Measurements from ENCODE around the gene STK32C. TPM values are rescaled to one million over a fixed set of nuclear protein-coding genes. Genes with fewer than 3 reads are reported as not detected.

STK32C gene
- total RNA-seq, 1 experiment from 2014 or later: 9.3 TPM

DNA sequence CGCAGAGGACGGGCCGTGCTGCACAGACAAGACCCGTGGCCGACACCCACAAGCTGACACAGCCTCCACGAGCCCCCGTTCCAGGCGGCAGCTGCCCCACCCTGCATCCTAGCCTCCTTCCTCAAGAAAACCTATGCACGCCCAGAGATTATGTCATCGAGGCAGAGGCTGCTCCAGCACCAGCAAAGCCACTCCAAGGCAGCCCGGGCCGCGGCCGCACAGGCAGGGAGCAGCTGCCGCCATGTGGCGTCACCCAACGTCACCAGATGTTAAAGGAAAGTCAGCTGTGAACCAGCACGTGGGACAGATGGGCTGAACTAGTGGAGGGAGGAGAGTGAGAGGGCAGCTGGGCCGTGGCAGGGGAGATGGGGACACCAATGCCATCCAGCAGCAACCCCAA, 59.8 kb downstream of the STK32C start:
- DNase-seq (ENCODE audit: low read depth): no peak

DNA sequence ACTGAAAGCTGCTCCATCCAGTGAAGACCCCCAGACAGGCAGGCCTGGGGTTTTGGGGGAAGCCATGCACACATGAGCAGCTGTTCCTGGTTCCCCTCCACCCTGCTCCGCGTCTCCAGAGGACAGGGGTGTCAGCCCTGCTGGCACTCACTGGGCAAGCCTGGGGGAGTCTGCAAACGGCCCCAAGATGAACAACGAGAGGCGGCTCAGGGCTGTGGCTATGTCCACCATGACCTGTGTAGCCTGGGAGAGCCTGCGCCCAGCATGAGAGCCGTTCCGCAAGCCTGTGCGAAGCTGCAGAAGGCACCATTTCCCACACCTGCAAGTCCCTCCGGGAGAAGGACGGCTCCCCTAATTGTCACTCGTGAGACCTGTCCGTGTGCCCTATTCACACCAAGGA, 61.5 kb downstream of the STK32C start:
- DNase-seq (ENCODE audit: low read depth): no peak

DNA sequence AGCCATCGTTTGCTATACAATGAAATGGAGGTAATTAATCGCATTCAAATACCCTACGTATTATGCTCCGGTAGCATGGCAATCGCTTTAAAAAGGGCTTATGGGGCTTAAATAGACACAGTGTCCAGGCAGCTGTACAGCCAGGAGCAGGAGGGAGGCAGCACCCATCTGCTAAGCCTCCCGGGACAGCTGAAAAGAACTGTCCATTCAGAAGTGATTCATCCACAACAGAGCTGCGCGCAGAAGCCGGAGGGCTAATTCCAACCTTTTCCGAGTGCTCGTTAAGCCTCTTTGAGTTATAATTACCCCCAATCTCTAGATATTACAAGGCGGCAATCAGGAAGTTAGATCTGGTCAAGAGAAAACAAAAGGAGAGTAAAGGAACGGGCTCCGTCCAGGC, 62.7 kb downstream of the STK32C start:
- DNase-seq (ENCODE audit: low read depth): no peak

DNA sequence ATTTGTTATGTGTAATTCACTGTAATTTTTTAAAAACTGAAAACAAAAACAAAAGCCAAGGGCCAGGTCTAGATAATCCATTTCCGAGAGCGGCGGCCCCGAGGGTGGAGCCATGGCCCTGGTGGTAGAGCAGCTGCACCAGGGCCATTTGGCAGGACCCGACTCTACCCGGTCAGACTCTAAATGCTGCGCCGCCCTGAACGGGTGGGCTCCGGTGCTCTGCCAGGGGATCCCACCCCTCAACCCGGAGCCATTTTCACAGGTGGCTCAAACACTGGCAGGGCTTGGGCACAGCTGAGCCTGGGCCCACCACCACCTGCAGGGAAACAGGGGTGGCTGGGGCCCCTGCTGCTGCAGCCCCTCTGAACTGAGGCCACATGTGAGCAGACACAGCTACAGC, 64.1 kb downstream of the STK32C start:
- DNase-seq (ENCODE audit: low read depth): no peak

DNA sequence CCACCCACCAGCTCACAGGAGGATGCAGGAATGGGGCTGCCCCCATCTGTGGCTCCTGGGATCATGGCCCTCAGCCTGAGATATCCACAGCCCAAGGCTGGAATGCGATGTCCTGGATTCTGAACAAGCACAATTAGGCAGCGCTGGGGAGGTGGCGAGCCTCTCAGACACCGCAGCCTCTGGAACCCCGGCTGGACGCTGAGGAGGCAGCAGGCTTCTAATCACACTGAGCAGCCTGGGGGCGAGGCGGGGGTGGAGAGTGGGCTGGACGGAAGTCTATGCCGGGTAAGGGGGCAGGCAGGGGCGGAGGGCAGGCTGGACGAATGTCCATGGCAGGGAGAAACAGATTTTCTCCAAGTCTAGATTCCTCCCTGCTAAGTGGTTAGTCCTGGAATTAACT, 64.6 kb downstream of the STK32C start:
- DNase-seq (ENCODE audit: low read depth): no peak

DNA sequence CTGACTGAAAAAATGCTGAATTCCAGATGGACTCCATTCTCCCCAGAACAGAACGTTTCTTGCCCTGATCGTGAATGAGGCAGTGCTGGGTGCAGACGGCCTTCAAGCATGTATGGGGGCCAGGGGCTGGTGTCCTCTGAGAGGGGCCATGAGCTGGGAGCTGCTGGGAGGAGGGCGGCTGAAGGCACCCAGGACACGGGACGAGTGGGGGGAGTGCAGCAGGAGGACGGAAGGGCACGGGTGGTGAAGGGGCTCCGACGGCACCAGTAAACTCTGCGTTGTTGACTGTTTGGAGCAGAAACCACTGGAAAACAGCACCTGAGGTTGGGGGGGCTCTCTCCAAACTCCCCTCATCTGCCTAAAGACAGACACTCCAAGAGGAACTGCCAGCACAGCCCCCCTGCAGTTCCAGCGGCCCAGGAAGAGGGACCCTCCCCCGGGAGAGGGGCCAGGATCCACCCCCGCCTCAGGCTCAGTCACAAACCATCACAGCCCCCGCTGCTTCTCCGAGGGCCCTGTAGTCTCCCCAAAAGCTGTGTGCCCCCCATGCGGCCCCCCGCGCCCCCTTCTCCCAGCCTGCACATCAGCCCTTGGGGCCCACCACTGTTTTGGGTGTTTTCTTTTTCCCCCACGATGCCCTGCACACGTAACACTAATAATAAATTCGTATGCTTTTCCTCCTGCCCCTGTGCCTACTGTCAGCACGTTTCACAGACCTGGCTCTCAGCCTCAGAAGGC, 65.5 kb downstream of the STK32C start:
- no peak for DNase-seq (ENCODE audit: low read depth)

DNA sequence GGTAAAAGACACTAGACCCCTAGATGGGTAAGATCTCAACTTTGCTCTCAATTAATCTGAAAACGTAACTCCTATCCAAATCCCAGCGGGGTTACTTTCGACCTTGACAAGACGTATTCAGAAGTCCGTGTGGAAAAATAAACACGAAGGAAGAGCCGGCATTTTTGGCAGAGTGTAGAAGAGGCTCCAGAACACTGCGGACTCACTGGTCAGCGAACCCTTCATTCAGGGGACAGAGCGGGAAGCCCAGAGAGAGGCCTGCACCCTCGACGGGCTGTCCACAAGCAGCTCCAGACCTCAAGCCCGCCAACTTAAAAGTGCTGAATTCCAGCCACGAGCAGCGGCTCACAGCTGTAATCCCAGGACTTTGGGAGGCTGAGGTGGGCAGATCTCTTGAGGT, 66.3 kb downstream of the STK32C start:
- DNase-seq (ENCODE audit: low read depth): no peak

DNA sequence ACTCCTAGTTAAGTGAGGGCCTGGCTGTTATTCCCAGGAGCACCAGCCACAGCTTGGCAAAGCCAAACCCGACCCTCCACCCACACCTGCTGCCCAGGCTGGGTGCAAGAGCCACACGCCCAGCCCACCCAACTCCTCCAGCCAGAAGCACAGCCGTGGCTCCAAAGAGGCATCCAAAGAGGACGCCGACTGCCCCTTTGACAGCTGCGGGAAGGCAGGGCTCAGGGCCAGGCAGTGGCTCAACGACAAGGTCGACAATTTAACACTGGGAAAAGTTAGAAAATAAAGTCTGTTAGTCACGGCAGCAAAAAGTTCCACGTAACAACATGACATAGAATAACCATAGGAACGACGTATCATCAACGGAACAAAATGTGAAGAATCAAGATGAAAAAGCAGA, 66.7 kb downstream of the STK32C start:
- DNase-seq (ENCODE audit: low read depth): no peak

DNA sequence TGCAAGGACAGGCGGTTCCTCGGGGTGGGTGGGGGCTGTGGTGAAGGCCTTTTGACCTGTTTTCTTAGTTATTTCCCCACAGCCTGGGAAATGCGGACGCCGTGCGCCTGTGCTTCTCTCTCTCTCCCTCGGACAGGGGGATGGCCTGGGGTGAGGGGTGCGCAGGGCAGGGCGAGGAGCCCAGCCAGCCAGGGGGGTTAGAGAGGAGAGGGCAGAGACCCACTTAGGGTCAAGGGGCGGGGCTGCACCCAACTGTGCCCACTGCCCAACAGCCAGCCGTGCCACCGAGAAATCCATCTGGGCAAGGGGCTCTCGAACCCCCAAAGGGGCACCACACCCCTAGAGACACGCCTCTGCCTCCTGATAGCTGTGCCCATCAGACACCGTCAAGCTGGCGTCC, 67.2 kb downstream of the STK32C start:
- no peak for DNase-seq (ENCODE audit: low read depth)

DNA sequence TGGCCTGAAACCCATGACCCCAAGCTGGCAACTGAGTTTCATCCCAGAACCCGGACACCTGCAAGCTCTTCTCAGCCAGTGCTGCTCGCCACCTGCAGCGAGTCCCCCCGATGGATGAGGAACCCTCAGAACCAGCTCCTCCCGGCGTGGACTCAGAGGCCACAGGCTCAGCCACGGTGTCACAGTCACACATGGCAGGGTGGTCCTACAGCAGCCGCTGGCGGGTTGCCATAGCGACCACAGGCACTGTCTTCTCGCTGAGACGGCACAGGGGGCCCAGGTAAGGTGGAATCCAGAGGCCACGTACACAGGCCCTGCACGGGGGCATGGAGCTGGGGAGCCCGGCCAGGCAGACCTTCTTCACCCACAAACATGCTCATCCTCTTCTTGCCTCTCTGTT, 67.6 kb downstream of the STK32C start:
- no peak for DNase-seq (ENCODE audit: low read depth)

DNA sequence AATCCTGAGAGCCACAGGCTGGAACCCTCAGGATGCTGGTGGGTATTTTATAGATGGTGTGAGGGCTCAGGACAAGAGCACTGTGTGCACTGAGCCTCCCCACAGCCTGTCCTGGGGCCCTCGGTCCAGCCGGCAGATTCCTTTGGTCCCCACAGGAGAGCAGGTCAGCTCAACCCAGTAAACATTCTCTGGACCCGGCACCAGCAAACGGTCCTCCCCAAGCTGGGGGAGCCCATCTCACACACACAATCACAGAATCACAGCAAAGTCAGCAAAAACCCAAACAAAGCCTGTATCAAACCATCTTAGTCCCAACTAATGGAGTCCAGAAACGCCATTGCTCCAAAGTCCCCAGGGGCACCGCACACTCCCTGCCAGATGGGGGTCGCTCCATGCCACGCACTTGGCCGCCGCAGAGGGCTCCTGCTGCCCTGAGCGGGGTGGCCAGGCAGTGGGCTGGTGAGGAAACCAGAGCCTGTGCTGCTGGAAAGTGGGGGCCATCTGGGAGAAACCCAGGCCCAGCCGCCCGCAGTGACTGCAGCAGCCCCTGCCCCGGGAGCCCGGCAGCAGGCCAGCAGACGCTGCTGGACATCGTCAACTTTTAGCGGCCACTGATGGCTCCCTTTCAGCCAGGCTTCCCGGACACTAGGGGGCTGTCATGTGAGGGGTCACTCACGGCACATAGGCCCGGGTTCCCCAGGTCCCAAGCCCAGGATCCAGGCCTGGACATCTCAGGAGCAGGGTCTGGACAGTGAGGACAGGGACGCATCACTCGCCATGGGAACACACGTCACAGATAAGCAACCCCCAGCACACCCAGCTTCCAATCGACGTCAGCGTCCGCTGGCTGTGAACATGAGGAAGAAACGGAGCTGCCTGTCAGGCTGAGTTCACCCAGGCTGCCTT, 68.4 kb downstream of the STK32C start:
- DNase-seq (ENCODE audit: low read depth): no peak

DNA sequence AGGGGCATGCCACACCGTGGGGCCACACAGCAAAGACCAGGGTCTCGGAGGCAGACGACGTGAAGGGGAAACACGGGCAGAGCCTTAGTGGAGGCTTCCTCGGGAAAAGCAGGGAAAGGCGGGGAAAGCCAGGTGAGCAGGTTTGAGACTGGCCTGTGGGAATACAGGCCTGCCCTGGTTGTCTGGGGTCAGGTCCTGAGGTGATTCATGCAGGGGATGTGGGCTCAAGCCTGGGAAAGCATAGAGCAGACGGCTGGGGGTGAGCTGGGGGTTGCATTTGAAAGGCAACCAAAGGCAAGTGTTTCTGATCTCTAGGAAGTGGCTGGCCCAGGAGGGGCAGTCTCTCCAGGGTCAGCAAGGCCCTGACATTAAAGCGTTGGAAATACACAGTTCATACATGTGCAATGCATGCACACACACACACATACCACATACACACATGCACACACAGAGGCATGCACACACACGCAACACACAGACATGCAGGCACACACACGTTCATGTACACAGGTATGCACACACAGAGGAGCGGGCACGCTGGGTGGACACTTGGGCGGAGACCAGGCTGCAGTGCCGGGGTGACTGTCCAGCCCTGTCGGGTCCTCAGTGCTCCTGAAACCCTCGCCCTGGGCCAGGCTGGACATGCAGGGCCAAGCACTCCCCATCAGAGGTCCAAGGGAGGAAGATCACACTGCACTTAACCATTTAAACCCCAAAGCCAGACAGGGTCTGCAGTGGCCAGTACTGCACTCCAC, 69.2 kb downstream of the STK32C start:
- DNase-seq (ENCODE audit: low read depth): no peak

DNA sequence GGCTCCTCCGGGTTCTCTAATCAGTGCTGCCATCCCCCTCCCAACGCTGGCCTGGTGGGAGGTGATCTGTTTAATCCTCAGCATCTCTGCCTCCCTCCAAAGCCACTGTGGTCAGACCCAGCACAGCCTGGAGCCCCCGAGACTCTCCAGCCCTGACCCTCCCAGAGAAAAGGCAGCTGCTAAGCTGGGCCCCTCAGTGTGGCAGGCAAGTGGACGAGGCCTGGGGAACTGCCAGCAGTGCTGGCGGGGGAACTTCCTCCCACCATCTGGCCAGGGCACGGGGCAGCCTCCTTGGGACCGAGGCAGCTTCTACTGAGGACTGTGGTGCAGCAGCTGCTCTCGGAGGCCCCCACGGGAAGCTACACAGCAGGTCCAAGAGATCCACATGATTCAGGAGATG, 69.9 kb downstream of the STK32C start:
- DNase-seq (ENCODE audit: low read depth): no peak

DNA sequence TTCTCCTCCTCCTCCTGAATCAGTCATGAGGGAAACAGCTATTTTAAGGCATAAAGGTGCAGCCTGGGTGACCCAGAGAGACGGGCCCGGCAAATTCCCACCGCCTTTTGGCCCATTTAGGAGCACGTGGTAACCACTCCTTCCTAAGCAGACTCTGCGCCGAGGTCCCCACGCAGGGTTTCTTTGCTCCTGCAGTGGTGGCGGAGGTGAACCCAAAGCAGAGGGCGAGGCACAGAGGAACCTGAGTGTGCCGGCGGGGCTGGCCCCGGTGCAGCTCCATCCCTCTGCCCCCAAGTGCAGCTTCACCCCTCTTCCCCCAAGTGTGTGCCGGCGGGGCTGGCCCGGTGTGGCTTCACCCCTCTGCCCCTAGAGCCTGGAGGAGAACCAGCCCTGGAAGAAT, 70.4 kb downstream of the STK32C start:
- no peak for DNase-seq (ENCODE audit: low read depth)

DNA sequence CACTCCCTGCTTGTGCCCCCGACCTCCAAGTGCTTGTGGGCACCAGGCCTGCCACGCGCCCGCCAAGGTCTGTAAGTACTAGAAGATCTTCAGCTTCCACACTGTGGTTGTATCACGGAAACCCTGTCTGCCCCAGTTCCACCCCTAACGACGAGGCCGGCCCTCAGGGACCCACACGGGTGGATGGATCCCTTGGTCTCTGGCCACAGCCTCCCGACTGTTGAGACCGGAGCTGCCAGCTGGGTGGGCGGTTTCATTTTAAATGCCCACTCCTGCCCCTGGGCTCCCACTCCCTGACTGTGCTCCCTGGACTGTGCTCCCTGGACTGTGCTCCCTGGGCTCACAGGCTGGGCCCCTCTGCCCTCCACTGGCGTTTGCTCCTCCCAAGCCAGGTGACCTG, 70.9 kb downstream of the STK32C start:
- no peak for DNase-seq (ENCODE audit: low read depth)

DNA sequence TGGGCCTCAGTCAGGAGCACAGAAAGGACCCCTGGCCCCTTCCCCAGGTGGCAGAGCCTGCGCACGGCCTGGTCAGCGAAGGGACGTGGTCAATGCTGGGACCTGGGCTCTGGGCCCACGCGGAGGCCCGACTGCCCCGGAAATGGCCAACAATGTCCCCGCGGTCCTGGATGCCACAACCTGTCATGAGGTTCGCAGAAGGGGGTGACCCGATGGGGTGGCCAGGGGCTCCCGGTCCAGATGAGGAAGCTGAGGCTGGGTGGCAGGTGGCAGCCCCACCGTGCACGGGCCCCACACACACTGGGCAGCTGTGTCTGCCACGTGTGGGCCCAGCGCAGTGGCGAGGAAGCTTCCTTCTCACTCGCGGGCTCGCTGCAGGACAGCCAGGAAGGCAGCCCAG, 71.6 kb downstream of the STK32C start:
- DNase-seq (ENCODE audit: low read depth): no peak

DNA sequence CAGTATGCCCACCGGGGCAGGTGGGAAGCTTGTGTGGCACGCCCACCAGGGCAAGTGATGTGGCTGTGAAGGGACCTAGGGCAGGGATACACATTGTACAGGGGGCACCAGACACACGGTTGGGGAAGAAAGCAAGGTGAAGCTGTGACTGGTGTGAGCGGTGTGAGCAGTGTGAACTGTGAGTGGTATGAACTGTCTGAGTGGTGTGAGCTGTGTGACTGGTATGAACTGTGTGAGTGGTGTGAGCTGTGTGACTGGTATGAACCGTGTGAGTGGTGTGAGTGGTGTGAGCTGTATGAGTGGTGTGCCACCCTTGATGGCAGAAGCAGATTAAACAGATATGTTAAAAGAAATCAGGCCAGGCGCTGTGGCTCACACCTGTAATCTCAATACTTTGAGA, 72.9 kb downstream of the STK32C start:
- no peak for DNase-seq (ENCODE audit: low read depth)

DNA sequence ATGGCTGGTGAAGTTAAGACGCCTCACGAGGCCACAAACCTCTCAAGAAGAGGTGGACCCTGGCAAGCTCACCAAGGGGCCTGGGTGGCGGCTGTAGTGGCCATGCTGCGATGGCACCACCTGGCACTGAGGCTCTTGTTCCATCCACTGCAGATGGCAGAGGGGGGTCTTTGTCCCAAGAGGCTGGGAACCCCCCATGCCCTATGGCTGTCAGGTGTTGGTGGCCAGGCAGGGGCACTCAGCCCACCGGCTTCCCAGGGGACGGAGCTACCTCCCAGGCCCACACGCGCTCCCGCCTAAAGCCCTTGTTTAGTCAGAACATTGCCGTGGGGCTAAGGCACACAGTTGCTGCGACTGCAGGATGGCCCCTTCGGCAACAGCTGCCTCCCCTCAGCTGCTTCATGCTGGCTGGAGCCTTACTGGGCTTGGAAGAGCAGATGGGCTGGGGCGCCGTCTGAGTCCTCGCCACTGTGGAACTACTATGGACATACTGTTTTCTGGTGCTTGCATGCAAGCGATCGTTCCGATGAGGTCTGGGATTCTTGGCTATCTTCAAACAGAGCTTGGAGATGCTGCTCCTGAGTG, 74.2 kb downstream of the STK32C start:
- no peak for DNase-seq (ENCODE audit: low read depth)

DNA sequence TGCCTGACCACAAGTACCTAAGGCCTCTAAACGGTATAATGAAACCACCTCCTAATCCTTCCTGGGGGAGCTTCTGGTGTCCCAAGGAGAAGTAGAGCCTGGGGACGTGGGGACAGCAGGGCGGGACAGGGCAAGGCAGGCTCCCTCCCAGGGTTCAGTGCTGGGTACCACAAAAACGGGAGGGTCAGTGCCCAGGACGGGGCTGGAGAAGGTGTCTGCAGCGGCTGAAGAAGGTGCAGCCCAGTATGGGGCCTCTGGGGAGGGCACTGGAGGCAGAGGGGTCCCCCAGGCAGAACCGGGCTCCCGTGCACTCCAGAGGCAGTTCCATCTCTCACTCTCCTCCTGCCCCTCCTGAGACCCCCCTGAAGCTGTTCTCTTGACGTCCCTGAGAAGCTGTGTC, 74.8 kb downstream of the STK32C start:
- no peak for DNase-seq (ENCODE audit: low read depth)

DNA sequence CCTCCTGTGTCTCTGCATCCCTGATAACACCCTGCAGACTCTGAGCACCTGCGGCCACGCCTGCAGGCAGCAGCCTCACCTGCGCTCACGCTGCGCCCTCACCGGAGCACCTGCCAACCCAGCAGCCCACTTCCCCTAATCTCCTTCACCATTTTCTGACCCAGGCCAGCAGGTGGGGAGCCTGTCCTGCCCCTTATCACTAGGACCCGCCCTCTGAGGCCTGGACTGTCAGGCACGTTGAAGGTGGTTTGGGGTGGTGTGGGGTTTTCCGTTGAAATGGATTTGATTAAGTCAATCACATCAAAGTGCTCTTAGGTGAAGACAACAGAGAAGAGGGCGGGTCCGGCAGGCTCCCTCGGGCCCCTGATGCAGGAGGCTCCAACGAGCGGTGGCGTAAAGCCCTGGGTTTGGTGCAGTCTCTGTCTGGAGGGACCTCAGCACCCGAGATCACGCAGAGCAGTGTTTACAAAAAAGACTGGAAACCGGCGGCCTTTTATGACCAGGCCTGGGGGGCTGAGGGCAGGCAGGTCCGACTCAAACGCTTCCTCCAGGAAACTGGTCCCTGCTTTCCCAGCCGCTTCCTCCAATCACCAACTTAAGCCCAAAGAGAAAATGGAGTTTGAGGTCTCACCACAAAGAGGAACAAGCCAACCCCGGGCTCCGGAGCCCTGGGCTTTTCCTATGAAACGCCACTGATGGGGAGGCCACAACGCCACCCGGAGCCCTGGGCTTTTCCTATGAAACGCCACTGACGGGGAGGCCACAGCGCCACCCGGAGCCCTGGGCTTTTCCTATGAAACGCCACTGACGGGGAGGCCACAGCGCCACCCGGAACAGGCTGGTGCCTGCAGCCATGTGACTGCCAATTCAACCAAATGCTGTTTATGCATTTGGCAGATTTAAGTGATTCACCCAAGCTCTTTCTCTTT, 75.5 kb downstream of the STK32C start:
- DNase-seq (ENCODE audit: low read depth): no peak

DNA sequence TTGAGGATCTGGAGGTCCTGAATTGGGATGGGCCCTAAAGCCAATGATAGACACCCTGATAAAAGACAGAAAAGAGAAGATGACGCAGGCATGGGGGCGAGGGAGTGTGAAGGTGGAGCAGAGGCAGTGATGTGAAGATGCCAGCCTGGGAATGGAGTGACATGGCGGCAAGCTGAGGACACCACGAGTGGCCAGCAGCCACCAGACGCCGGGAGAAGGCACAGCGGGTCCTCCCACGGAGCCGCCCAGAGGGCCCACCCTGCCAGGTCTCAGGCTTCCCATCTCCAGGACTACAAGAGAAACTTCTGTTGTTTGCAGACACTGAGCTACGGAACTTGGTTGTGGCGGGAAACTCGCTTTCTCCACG, 76.1 kb downstream of the STK32C start:
- no peak for DNase-seq (ENCODE audit: low read depth)
